ENCODE results near the gene PABPN1. TPM values are rescaled to one million over a fixed set of nuclear protein-coding genes. Genes with fewer than 3 reads are reported as not detected.

The PABPN1 gene
- polyA plus RNA-seq, 3 donors, result 54.4 to 356 (median 64.6) TPM

GRCh38 chr14:23359722-23360447 is 38.6 kb downstream of the PABPN1 start:
- Histone ChIP-seq H3K4me3 (replicated peaks in 1 of 3; ENCODE audit: low read depth in 2 of 3, low read length in 3 of 3) (no peak overlapping the region), H3K27ac (ENCODE audit: low read depth in 1 of 2, low read length in 2 of 2) (no peak overlapping the region), H3K79me2 (ENCODE audit: insufficient read depth, low read length) (no peaks in the 10 kb centered on the region), H3K9me3 (replicated peaks in 1 of 2; ENCODE audit: control insufficient read depth in 1 of 2, insufficient read depth in 1 of 2, low read length in 2 of 2) (no peaks in the 10 kb centered on the region), H3K9ac (ENCODE audit: insufficient read depth, low read length, poor library complexity, severe bottlenecking) (no peak overlapping the region), H2AFZ (ENCODE audit: insufficient read depth, low read depth, low read length, poor library complexity, severe bottlenecking) (no peak overlapping the region), H3K4me1 (ENCODE audit: control insufficient read depth in 1 of 2, insufficient read depth in 2 of 2, low read length in 2 of 2) (no peaks in the 10 kb centered on the region), H3K27me3 (ENCODE audit: control insufficient read depth in 2 of 2, insufficient read depth in 2 of 2, low read length in 2 of 2) (peaks cover 9 to 36% of the 10 kb centered on the region in 2 donors), H3K36me3 (replicated peaks in 1 of 2; ENCODE audit: control insufficient read depth in 1 of 2, insufficient read depth in 2 of 2, low read length in 2 of 2) (no peaks in the 10 kb centered on the region), H4K20me1 (ENCODE audit: insufficient read depth, low read length) (no peaks in the 10 kb centered on the region), H3K4me2 (replicated peaks; ENCODE audit: extremely low read depth, low read length, poor library complexity, severe bottlenecking) (no peak overlapping the region)
- no peak overlapping the region for H3K4me3 Mint-ChIP-seq
- peaks cover 1% of the 10 kb centered on the region for H3K4me1 Mint-ChIP-seq
- peaks cover 0 to 7% (median 0%) of the 10 kb centered on the region in 7 donors for H3K9me3 Mint-ChIP-seq
- intact Hi-C loops (cut with micrococcal nuclease), result no loop called here
- H3K27me3 Mint-ChIP-seq (ENCODE audit: low read depth in 3 of 3), result peaks cover 26 to 31% (median 30%) of the 10 kb centered on the region in 3 donors
- DNase-seq, result no peak
- 94% methylated on average over 15 of the region's 22 CpGs for WGBS (ENCODE audit: insufficient coverage)
- H3K36me3 Mint-ChIP-seq, result peaks cover 0 to under 1% of the 10 kb centered on the region in 2 donors
- H3K27ac Mint-ChIP-seq, result no peak overlapping the region
- TF ChIP-seq, protein P1, sequence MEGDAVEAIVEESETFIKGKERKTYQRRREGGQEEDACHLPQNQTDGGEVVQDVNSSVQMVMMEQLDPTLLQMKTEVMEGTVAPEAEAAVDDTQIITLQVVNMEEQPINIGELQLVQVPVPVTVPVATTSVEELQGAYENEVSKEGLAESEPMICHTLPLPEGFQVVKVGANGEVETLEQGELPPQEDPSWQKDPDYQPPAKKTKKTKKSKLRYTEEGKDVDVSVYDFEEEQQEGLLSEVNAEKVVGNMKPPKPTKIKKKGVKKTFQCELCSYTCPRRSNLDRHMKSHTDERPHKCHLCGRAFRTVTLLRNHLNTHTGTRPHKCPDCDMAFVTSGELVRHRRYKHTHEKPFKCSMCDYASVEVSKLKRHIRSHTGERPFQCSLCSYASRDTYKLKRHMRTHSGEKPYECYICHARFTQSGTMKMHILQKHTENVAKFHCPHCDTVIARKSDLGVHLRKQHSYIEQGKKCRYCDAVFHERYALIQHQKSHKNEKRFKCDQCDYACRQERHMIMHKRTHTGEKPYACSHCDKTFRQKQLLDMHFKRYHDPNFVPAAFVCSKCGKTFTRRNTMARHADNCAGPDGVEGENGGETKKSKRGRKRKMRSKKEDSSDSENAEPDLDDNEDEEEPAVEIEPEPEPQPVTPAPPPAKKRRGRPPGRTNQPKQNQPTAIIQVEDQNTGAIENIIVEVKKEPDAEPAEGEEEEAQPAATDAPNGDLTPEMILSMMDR (IDR thresholded peaks at IDR 0.05), result no peak

DNA sequence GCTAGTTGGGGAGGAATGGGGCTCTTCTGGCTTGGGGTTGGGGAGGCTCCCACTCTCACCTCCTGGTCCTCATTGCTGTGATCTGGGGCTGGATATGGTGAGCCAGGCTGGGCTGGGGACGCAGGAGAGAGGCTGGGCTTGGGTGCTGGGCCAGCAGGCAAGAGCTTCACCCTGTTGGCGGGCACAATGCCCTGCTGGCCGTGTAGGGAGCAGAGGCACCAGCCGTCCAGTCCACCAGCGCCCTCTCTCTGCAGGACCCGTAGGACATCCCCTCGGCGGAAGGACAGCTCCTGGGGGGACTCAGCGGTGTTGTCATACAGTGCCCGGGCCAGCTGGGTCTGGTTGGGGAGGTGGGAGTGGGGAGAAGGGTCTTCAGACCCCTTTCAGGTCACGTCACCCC is 39.2 kb downstream of the PABPN1 start:
- Mint-ChIP-seq H3K27me3 (ENCODE audit: low read depth in 3 of 3) (peaks cover 27 to 33% (median 29%) of the 10 kb centered on the region in 3 donors), H3K4me1 (peaks cover 2% of the 10 kb centered on the region), H3K27ac (no peak overlapping the region), H3K36me3 (peaks cover 0 to 2% of the 10 kb centered on the region in 2 donors), H3K9me3 (peaks cover 0 to 7% (median 0%) of the 10 kb centered on the region in 7 donors), H3K4me3 (no peak overlapping the region)
- H3K9ac ChIP-seq (ENCODE audit: insufficient read depth, low read length, poor library complexity, severe bottlenecking), result no peak overlapping the region
- peaks cover 13 to 36% of the 10 kb centered on the region in 2 donors for H3K27me3 ChIP-seq (ENCODE audit: control insufficient read depth in 2 of 2, insufficient read depth in 2 of 2, low read length in 2 of 2)
- H3K4me2 ChIP-seq (replicated peaks; ENCODE audit: extremely low read depth, low read length, poor library complexity, severe bottlenecking), result no peak overlapping the region
- H3K9me3 ChIP-seq (replicated peaks in 1 of 2; ENCODE audit: control insufficient read depth in 1 of 2, insufficient read depth in 1 of 2, low read length in 2 of 2), result no peaks in the 10 kb centered on the region
- no peak overlapping the region for H3K4me3 ChIP-seq (replicated peaks in 1 of 3; ENCODE audit: low read depth in 2 of 3, low read length in 3 of 3)
- H4K20me1 ChIP-seq (ENCODE audit: insufficient read depth, low read length), result no peaks in the 10 kb centered on the region
- no peak overlapping the region for H2AFZ ChIP-seq (ENCODE audit: insufficient read depth, low read depth, low read length, poor library complexity, severe bottlenecking)
- 89% methylated on average over 6 of the region's 11 CpGs for WGBS (ENCODE audit: insufficient coverage)
- intact Hi-C loops (cut with micrococcal nuclease), result no loop called here
- no peak for DNase-seq
- no peak overlapping the region for H3K27ac ChIP-seq (ENCODE audit: low read depth in 1 of 2, low read length in 2 of 2)
- no peaks in the 10 kb centered on the region for H3K4me1 ChIP-seq (ENCODE audit: control insufficient read depth in 1 of 2, insufficient read depth in 2 of 2, low read length in 2 of 2)
- TF ChIP-seq, protein P1 (IDR thresholded peaks at IDR 0.05), result no peak
- H3K79me2 ChIP-seq (ENCODE audit: insufficient read depth, low read length), result no peaks in the 10 kb centered on the region
- H3K36me3 ChIP-seq (replicated peaks in 1 of 2; ENCODE audit: control insufficient read depth in 1 of 2, insufficient read depth in 2 of 2, low read length in 2 of 2), result no peaks in the 10 kb centered on the region
